ENCODE data around the gene GNG7.

DNA sequence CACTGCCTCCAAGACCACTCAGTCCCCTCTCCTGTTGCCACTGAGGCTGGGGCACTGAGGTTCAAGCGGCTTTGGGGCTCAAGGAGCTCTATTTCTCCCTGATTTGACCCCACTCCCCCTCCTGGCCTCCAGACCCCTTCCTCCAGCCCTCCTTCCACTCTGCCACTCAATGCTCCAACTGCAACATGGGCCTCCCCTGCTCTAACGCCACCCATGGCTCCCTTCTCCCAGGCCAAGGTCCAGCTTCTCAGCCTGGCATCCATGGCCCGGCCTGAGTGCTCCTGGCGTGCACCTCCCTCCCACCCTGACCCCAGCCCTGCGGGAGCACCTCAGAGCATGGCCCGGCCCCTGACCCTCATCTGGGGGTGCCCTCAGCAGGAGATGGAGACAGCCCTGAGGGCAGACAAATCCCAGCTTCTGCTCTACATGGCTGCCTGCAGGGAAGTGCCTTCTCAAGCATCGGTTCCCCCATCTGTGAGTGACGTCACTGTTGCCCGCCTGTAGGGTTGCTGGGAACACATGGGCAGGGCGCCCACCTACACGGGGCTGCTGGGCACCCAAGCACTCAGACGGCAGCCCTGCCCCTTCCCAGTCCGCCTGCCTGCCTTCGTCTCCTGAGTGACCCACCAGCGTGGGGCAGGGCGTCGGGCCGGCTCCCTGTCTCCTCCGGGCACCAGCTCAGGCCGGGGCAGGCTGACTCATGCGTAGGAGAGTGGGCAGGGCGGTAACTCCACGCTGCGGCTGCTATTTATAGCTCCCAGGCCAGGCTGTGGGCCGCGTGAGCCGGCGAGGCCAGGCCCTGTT, 20.2 kb upstream of the GNG7 start:
- TF ChIP-seq, protein P1, sequence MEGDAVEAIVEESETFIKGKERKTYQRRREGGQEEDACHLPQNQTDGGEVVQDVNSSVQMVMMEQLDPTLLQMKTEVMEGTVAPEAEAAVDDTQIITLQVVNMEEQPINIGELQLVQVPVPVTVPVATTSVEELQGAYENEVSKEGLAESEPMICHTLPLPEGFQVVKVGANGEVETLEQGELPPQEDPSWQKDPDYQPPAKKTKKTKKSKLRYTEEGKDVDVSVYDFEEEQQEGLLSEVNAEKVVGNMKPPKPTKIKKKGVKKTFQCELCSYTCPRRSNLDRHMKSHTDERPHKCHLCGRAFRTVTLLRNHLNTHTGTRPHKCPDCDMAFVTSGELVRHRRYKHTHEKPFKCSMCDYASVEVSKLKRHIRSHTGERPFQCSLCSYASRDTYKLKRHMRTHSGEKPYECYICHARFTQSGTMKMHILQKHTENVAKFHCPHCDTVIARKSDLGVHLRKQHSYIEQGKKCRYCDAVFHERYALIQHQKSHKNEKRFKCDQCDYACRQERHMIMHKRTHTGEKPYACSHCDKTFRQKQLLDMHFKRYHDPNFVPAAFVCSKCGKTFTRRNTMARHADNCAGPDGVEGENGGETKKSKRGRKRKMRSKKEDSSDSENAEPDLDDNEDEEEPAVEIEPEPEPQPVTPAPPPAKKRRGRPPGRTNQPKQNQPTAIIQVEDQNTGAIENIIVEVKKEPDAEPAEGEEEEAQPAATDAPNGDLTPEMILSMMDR (conservative IDR thresholded peaks at IDR 0.05 in 1 of 2, IDR thresholded peaks at IDR 0.05 in 1 of 2; ENCODE audit: extremely low read depth in 1 of 2, insufficient read depth in 1 of 2, low read depth in 1 of 2, low read length in 2 of 2), result no peak
- no peak for TF ChIP-seq EZH2 (IDR thresholded peaks at IDR 0.05; ENCODE audit: borderline replicate concordance, low read length)

Data from mammary epithelial cell (primary cell).